ENCODE measurements around the gene CCDC187. TPM values are rescaled to one million over a fixed set of nuclear protein-coding genes. Genes with fewer than 3 reads are reported as not detected.

CCDC187 gene
- total and polyA plus RNA-seq, 2 donors = 0.23 to 0.24 TPM

DNA sequence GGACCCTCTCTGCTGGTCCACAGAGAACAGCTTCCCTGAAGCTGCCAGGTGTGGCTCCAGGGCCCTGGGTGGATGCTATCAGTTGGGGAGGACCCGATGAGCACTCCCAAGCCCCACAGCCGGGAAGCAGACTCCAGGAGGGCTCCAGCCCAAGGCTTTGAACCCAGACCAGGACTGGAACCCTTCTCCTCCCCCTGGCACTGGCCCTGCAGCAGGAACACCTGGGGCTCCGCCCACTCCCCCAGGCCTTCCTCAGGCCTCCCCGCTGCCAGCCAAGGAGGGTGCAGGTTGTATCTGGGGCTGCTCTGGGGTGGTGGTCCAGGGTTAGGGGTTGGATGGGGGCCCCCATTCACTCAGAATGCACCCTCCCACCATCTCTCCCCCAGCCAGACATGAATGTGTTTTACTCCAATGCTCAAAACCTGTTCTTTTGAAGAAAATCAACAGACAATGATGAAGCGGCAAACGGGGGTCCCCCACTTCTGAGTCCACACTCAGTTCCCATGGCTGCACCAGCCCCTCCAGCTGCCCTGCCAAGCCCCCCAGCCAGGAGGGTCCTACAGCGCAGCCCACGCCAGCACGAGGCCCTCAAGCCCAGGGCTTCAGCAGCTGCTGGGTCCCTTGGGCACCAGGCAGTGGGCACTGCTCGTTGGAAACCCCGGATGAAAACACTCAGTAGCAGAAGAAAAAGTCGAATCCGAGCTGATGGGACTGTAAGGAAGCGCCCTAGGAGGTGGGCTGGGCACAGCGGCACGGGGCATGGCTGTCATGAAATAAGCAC, 23.2 kb downstream of the CCDC187 start:
- H3K4me1 ChIP-seq (ENCODE audit: control insufficient read depth in 2 of 2, insufficient read depth in 2 of 2, low read length in 2 of 2) = peaks cover 11 to 12% of the 10 kb centered on the region in 2 donors
- no peak overlapping the region for H3K4me3 ChIP-seq (ENCODE audit: low read length in 2 of 2)
- no peak overlapping the region for H3K27ac ChIP-seq (ENCODE audit: low read depth in 1 of 2, low read length in 1 of 2)
- H3K27me3 ChIP-seq (ENCODE audit: control insufficient read depth in 2 of 2, insufficient read depth in 1 of 2, low read length in 1 of 2) = peaks cover 5 to 36% of the 10 kb centered on the region in 2 donors
- DNase-seq (ENCODE audit: low read depth in 6 of 9, low spot score in 9 of 9) = no peak
- no peaks in the 10 kb centered on the region for H3K36me3 ChIP-seq (ENCODE audit: control insufficient read depth in 2 of 2, insufficient read depth in 2 of 2, low read length in 1 of 2)
- peaks cover 0 to 1% of the 10 kb centered on the region in 2 donors for H3K9me3 ChIP-seq (ENCODE audit: control insufficient read depth in 2 of 2, insufficient read depth in 1 of 2, low read length in 1 of 2)
- WGBS = 97% methylated on average over 16 of the region's 16 CpGs

DNA sequence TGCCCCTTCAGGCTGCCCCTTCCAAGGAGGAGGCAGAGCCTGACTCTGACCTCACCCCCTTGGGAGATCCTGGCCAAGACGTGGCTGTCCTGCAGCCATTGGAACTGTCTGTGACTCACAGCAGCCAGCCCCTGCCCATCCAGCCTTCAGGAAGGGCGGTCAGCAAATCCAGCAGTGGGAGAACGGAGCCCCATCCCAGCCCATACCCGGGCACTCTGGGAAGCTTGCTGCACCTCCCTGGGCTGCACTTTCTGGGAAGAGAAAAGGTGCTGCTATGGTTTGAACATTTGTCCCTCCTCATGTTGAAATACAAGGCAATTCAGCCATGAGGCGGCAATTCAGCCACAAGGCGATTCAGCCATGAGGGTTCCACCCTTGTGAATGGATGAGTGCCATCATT, 24.4 kb downstream of the CCDC187 start:
- 95% methylated on average over 6 of the region's 6 CpGs for WGBS
- no peak overlapping the region for H3K27ac ChIP-seq (ENCODE audit: low read depth in 1 of 2, low read length in 1 of 2)
- H3K4me3 ChIP-seq (ENCODE audit: low read length in 2 of 2) = no peak overlapping the region
- peaks cover 11 to 12% of the 10 kb centered on the region in 2 donors for H3K4me1 ChIP-seq (ENCODE audit: control insufficient read depth in 2 of 2, insufficient read depth in 2 of 2, low read length in 2 of 2)
- no peaks in the 10 kb centered on the region for H3K36me3 ChIP-seq (ENCODE audit: control insufficient read depth in 2 of 2, insufficient read depth in 2 of 2, low read length in 1 of 2)
- peaks cover 0 to 1% of the 10 kb centered on the region in 2 donors for H3K9me3 ChIP-seq (ENCODE audit: control insufficient read depth in 2 of 2, insufficient read depth in 1 of 2, low read length in 1 of 2)
- H3K27me3 ChIP-seq (ENCODE audit: control insufficient read depth in 2 of 2, insufficient read depth in 1 of 2, low read length in 1 of 2) = peaks cover 5 to 44% of the 10 kb centered on the region in 2 donors
- DNase-seq (ENCODE audit: low read depth in 6 of 9, low spot score in 9 of 9) = no peak

DNA sequence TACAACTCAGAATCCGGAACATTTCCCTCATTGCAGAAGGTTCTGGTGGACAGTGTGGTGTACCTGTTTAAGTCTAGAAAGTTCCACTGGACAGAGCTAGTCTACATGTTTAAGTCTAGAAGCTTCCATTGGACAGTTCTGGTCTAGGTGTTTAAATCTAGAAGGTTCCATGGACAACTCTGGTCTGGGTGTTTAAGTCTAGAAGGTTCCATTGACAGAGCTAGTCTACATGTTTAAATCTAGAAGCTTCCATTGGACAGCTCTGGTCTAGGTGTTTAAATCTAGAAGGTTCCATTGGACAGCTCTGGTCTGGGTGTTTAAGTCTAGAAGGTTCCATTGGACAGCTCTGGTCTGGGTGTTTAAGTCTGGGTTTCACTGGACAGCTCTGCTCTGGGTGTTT, 25.0 kb downstream of the CCDC187 start:
- Histone ChIP-seq H3K4me1 (ENCODE audit: control insufficient read depth in 2 of 2, insufficient read depth in 2 of 2, low read length in 2 of 2) (peaks cover 11 to 12% of the 10 kb centered on the region in 2 donors), H3K27ac (ENCODE audit: low read depth in 1 of 2, low read length in 1 of 2) (no peak overlapping the region), H3K9me3 (ENCODE audit: control insufficient read depth in 2 of 2, insufficient read depth in 1 of 2, low read length in 1 of 2) (peaks cover 0 to 1% of the 10 kb centered on the region in 2 donors), H3K36me3 (ENCODE audit: control insufficient read depth in 2 of 2, insufficient read depth in 2 of 2, low read length in 1 of 2) (no peaks in the 10 kb centered on the region), H3K27me3 (ENCODE audit: control insufficient read depth in 2 of 2, insufficient read depth in 1 of 2, low read length in 1 of 2) (peaks cover 5 to 49% of the 10 kb centered on the region in 2 donors), H3K4me3 (ENCODE audit: low read length in 2 of 2) (no peak overlapping the region)
- WGBS = 90% methylated on average over 1 of the region's 1 CpG
- DNase-seq (ENCODE audit: low read depth in 6 of 9, low spot score in 9 of 9) = no peak

DNA sequence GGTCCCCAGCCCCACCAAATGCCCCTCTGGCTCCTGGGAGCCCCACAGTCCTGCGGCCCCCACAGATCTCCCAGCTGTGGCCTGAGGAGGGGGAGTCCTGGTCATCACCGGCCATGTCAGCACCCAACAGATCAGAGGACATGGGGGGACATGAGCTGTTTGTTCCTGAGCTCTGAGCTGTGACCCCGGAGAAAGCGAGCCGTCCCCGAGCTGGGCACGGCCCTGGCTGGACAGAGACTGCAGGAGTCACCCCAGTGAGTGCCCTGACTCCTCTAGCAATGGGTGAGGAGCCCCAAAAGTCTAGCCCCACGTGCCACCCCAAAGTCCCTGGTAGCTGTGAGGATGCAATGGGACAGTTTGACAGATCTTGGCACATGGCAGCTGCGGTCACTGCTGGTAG, 25.7 kb downstream of the CCDC187 start:
- no peak for DNase-seq (ENCODE audit: low read depth in 6 of 9, low spot score in 9 of 9)
- H3K4me1 ChIP-seq (ENCODE audit: control insufficient read depth in 2 of 2, insufficient read depth in 2 of 2, low read length in 2 of 2) = peaks cover 6 to 10% of the 10 kb centered on the region in 2 donors
- H3K4me3 ChIP-seq (ENCODE audit: low read length in 2 of 2) = no peak overlapping the region
- H3K9me3 ChIP-seq (ENCODE audit: control insufficient read depth in 2 of 2, insufficient read depth in 1 of 2, low read length in 1 of 2) = peaks cover 0 to 1% of the 10 kb centered on the region in 2 donors
- WGBS = 93% methylated on average over 9 of the region's 9 CpGs
- peaks cover 5 to 47% of the 10 kb centered on the region in 2 donors for H3K27me3 ChIP-seq (ENCODE audit: control insufficient read depth in 2 of 2, insufficient read depth in 1 of 2, low read length in 1 of 2)
- H3K36me3 ChIP-seq (ENCODE audit: control insufficient read depth in 2 of 2, insufficient read depth in 2 of 2, low read length in 1 of 2) = no peaks in the 10 kb centered on the region
- H3K27ac ChIP-seq (ENCODE audit: low read depth in 1 of 2, low read length in 1 of 2) = no peak overlapping the region

DNA sequence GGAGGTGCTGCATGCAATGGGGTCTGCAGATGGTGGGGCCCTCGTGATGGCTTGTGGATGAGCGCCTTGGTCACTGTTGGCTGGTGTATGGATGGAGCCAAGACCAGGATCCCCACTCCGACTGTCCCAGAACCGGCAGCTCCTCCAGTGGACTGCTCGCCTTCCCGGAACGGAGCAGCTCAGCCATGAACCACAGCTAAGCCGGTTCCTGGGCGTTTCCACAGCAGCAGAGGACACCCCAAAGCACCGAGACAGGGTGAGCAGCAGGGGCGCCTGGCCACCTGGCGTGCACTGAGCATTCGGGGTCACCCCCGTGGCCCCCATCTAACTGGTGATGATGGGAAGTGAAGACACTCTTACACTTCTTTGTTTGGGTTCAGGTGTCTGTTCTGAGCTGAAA, 26.1 kb downstream of the CCDC187 start:
- peaks cover 5 to 47% of the 10 kb centered on the region in 2 donors for H3K27me3 ChIP-seq (ENCODE audit: control insufficient read depth in 2 of 2, insufficient read depth in 1 of 2, low read length in 1 of 2)
- 93% methylated on average over 14 of the region's 14 CpGs for WGBS
- H3K27ac ChIP-seq (ENCODE audit: low read depth in 1 of 2, low read length in 1 of 2) = no peak overlapping the region
- no peak overlapping the region for H3K4me3 ChIP-seq (ENCODE audit: low read length in 2 of 2)
- H3K9me3 ChIP-seq (ENCODE audit: control insufficient read depth in 2 of 2, insufficient read depth in 1 of 2, low read length in 1 of 2) = peaks cover 0 to 1% of the 10 kb centered on the region in 2 donors
- H3K4me1 ChIP-seq (ENCODE audit: control insufficient read depth in 2 of 2, insufficient read depth in 2 of 2, low read length in 2 of 2) = peaks cover 6 to 9% of the 10 kb centered on the region in 2 donors
- H3K36me3 ChIP-seq (ENCODE audit: control insufficient read depth in 2 of 2, insufficient read depth in 2 of 2, low read length in 1 of 2) = no peaks in the 10 kb centered on the region
- no peak for DNase-seq (ENCODE audit: low read depth in 6 of 9, low spot score in 9 of 9)

DNA sequence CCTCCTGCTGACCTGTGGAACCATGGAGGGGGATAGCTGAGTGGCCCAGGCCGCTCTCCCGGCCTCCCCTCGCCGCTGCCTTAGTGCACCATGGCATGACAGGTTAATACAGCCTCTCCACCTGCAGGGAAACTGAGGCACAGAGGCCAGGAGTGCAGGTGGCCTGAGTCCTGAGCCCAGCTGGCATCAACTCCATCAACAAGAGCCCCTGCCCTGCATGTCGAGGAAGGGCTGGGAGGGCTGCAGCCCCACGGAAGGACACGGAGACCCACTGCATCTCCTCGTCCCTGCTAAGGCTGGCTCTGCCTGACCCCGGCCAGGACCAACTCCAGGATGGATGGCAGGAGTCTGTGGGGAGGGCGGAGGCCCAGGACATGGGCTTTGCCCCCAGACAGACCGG, 27.2 kb downstream of the CCDC187 start:
- H3K27ac ChIP-seq (ENCODE audit: low read depth in 1 of 2, low read length in 1 of 2) = no peak overlapping the region
- no peaks in the 10 kb centered on the region for H3K4me1 ChIP-seq (ENCODE audit: control insufficient read depth in 2 of 2, insufficient read depth in 2 of 2, low read length in 2 of 2)
- H3K36me3 ChIP-seq (ENCODE audit: control insufficient read depth in 2 of 2, insufficient read depth in 2 of 2, low read length in 1 of 2) = no peaks in the 10 kb centered on the region
- H3K9me3 ChIP-seq (ENCODE audit: control insufficient read depth in 2 of 2, insufficient read depth in 1 of 2, low read length in 1 of 2) = peaks cover 0 to 1% of the 10 kb centered on the region in 2 donors
- peaks cover 5 to 47% of the 10 kb centered on the region in 2 donors for H3K27me3 ChIP-seq (ENCODE audit: control insufficient read depth in 2 of 2, insufficient read depth in 1 of 2, low read length in 1 of 2)
- H3K4me3 ChIP-seq (ENCODE audit: low read length in 2 of 2) = no peak overlapping the region
- WGBS = 91% methylated on average over 11 of the region's 11 CpGs
- DNase-seq (ENCODE audit: low read depth in 6 of 9, low spot score in 9 of 9) = no peak

DNA sequence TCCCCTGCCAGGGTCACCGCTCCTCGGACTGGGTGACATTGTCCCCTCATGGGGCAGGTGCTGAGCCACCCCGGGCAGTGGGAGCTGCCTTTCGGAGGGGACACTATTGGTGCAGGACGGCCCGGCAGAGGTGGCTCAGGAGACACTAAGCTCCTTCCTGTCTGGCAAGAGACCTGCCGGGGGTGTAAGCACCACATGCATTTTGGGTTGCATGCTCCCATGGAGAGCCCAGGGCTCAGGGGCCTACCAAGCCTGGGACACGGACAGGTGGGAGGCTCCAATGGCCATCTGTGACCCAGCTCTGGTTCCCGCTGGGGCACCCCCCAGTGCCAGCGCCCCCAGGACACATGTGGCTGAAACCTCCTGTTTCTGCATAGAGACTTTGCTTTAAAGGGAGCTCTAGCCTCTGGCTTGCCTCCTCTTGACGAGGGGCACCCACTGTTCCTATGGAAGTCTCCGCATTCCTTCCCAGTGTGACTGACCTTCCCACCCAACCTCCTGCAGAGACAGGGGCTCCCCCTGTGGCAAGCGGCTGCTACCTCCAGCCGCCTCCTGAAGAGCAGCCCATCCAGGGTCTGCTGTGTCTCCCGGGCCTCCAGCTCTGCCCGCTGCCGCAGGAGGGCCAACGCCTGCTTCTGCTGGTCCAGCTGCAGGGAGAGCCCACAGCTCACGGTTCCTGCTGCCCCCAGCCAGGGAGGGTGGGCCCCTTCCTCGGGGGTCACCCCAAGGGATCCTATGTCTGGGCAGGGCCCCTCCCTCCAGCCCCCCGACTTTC, 28.1 kb downstream of the CCDC187 start:
- 79% methylated on average over 21 of the region's 21 CpGs for WGBS
- H3K4me3 ChIP-seq (ENCODE audit: low read length in 2 of 2) = no peak overlapping the region
- no peaks in the 10 kb centered on the region for H3K4me1 ChIP-seq (ENCODE audit: control insufficient read depth in 2 of 2, insufficient read depth in 2 of 2, low read length in 2 of 2)
- H3K36me3 ChIP-seq (ENCODE audit: control insufficient read depth in 2 of 2, insufficient read depth in 2 of 2, low read length in 1 of 2) = no peaks in the 10 kb centered on the region
- H3K27ac ChIP-seq (ENCODE audit: low read depth in 1 of 2, low read length in 1 of 2) = no peak overlapping the region
- peaks cover 5 to 47% of the 10 kb centered on the region in 2 donors for H3K27me3 ChIP-seq (ENCODE audit: control insufficient read depth in 2 of 2, insufficient read depth in 1 of 2, low read length in 1 of 2)
- DNase-seq (ENCODE audit: low read depth in 6 of 9, low spot score in 9 of 9) = no peak
- peaks cover 0 to 1% of the 10 kb centered on the region in 2 donors for H3K9me3 ChIP-seq (ENCODE audit: control insufficient read depth in 2 of 2, insufficient read depth in 1 of 2, low read length in 1 of 2)

DNA sequence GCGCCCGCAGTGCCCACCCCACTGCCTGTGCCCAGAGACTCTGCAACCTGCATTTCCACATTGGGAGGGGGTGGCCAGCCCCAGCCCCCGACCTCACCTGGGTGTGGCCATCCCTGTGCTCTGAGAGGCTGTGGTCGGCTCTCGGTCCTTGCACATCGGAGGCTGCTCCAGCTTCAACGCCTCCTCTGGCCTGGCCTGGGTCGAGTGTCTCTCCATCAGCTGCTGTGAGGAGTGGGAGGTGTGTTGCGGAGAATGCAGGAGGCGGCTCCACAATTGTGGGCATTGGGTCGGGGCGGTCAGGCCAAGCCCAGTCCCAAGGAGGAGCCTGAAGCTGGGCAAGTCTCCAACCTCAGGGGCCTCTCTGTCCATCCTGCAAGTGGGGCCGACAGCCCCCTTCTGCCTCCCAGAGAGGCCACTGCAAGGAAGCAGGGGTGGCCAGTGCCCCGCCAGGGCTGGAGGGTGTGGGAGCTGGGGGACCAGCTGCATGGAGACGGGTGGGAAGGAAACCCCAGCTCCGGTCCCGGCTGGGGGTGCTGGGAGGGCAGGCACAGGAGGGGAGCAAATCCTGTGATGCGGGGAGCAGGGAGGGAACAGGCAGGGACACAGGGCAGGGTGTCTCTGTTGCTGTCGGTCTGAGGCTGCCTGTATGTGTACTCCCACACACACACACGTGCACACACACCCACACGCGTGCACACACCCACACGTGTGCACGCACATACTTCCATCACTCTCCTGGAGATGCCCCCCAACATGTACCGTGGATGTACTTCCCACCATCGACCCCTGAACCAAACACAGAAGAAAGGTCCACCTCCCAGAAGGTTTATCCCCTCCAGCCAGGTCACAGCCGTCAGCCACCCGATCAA, 28.9 kb downstream of the CCDC187 start:
- WGBS = 90% methylated on average over 28 of the region's 28 CpGs
- H3K27ac ChIP-seq (ENCODE audit: low read depth in 1 of 2, low read length in 1 of 2) = no peak overlapping the region
- peaks cover 0 to 1% of the 10 kb centered on the region in 2 donors for H3K9me3 ChIP-seq (ENCODE audit: control insufficient read depth in 2 of 2, insufficient read depth in 1 of 2, low read length in 1 of 2)
- no peaks in the 10 kb centered on the region for H3K36me3 ChIP-seq (ENCODE audit: control insufficient read depth in 2 of 2, insufficient read depth in 2 of 2, low read length in 1 of 2)
- peaks cover 5 to 45% of the 10 kb centered on the region in 2 donors for H3K27me3 ChIP-seq (ENCODE audit: control insufficient read depth in 2 of 2, insufficient read depth in 1 of 2, low read length in 1 of 2)
- no peak for DNase-seq (ENCODE audit: low read depth in 6 of 9, low spot score in 9 of 9)
- no peak overlapping the region for H3K4me3 ChIP-seq (ENCODE audit: low read length in 2 of 2)
- H3K4me1 ChIP-seq (ENCODE audit: control insufficient read depth in 2 of 2, insufficient read depth in 2 of 2, low read length in 2 of 2) = no peaks in the 10 kb centered on the region

Data from thymus (tissue), 11 donors.